HG03103 (cell line): ENCODE data around the gene SLC6A19.

Experiments
- ATAC-seq: cut with Tn5 transposase; IDR thresholded peaks from one replicate; pipeline ENCODE4 v1.9.1; 2021; ENCODE audit warnings: low read depth; ENCODE audit not compliant: unreplicated experiment

The SLC6A19 gene

GRCh38 chr5:1177826-1178528 lies 23.4 kb upstream of the SLC6A19 start:
- ATAC-seq = no peak

GRCh38 chr5:1178529-1179382 lies 22.6 kb upstream of the SLC6A19 start:
- no peak for ATAC-seq

GRCh38 chr5:1179383-1179715 lies 22.0 kb upstream of the SLC6A19 start:
- no peak for ATAC-seq

- ATAC-seq = no peak
Observed at GRCh38 chr5:1180096-1180495, 21.3 kb upstream of the SLC6A19 start.

- ATAC-seq = no peak
Observed at GRCh38 chr5:1180841-1181271, 20.5 kb upstream of the SLC6A19 start.

- ATAC-seq = no peak
Observed at GRCh38 chr5:1181451-1182359, 19.7 kb upstream of the SLC6A19 start.

GRCh38 chr5:1182360-1182632 lies 19.1 kb upstream of the SLC6A19 start:
- ATAC-seq = no peak

GRCh38 chr5:1182633-1183423 lies 18.6 kb upstream of the SLC6A19 start:
- ATAC-seq = no peak

GRCh38 chr5:1183424-1184162 lies 17.8 kb upstream of the SLC6A19 start:
- no peak for ATAC-seq

- ATAC-seq = no peak
Observed at GRCh38 chr5:1184163-1184470, 17.3 kb upstream of the SLC6A19 start.

- ATAC-seq = no peak
Observed at GRCh38 chr5:1184481-1184880, 16.9 kb upstream of the SLC6A19 start.

- ATAC-seq = no peak
Observed at GRCh38 chr5:1185038-1185627, 16.3 kb upstream of the SLC6A19 start.

- ATAC-seq = no peak
Observed at GRCh38 chr5:1185629-1186350, 15.6 kb upstream of the SLC6A19 start.

GRCh38 chr5:1186351-1187233 lies 14.8 kb upstream of the SLC6A19 start:
- ATAC-seq = no peak

GRCh38 chr5:1187234-1187949 lies 14.0 kb upstream of the SLC6A19 start:
- no peak for ATAC-seq

GRCh38 chr5:1187950-1188334 lies 13.5 kb upstream of the SLC6A19 start:
- no peak for ATAC-seq

- ATAC-seq = no peak
Observed at GRCh38 chr5:1188464-1188863, 12.9 kb upstream of the SLC6A19 start.
